NCI-H524 (cell line): ENCODE measurements around the gene PPP1R9A.

ENCODE experiments used
- DNase-seq, 2 experiments: peaks; one replicate each; lab custom pipeline; 2025; lab: John Stamatoyannopoulos, UW

Gene PPP1R9A

DNA sequence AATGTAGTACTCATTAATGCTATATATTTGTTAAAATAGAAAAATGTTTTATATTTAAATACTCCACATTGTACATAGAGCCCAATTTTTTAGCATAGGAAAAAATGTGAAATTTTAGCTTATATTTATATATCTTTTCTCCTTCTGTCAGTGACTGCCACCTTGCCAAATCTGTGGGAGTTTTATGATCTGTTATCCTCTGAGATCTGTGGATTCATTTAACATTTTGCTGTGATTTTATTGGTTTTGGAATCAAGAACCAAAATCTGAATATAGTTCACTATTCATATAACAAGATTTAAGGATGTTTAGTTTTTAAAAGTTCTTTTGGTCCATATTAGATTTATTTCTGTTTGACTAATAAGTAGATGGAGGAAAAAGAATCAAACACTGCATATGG, 127.9 kb downstream of the PPP1R9A start:
- DNase-seq: no peak

DNA sequence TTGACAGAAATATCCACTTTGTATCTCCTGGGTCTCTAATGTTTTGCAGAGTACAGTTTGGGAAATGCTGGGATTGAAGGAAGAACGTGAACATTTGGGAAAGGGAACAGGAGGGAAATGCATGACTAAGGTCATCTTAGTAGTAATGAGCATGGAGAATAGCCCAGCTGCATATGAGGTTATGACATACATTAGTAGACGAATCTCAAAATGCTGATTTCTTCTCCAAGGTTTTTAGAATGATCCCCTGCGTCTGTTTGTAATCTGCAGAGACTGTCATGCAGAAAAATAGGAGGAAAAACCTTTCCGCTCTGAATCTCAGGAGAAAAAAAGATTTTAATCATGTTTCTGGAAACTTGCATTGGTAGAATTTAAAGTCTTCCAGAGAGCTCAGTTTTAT, 133.6 kb downstream of the PPP1R9A start:
- no peak for DNase-seq

- peak; percentile 32 to 66 for DNase-seq
Measured at GRCh38 chr7:95045236-95045923, 138.0 kb downstream of the PPP1R9A start.

DNA sequence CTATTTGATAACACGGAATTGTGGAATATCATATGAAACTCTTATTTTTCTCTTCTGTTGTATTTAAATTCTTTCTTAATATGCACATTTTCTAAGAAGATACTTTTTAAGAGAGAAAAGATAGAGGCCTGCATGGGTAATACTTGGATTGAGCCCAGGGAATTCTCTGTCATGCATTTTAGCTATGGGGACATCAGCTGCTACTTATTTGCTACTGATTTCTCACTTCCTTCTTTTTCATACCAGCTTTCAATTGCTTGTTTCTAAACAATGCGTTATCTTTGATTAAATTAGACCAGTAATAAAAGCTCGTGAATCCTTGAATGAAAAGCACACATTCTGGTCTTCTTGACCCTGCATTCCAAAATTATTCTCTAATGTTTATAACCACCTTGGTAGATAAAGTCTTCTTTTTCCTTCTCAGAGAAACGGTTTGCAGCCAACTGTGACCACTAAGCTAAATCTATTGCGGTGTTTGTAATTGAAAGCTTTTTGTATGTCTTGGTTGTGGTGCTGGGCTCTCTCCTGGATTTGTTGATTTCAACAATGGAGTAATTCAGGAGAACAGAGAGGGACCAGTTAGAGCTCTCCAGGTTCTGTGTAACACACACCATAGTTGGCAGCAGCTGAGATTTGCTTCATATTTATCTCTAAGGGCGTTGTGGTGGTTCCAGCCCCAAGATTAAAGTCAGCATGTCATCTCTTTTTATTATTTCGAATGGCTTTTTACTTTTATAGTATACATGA, 139.3 kb downstream of the PPP1R9A start:
- no peak for DNase-seq

DNA sequence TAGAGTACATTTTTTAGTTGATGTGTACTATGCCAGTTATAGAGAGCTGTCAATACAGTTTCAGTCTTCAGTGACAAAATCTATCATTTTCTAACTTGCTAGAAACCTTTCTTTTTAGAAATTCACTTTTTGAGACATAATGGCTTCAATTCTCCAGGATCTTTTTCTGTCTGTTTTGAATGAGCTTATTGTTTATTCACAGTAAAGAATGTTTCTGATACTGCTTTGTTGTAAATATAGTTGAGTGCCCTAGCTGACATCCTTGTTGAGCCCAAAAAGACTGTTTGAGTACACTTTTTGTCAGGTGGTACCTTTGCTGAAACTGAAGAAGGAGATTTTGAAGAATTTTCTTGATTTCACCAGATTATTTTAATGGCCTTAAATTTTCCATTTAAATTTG, 139.9 kb downstream of the PPP1R9A start:
- no peak for DNase-seq

- no peak for DNase-seq
Measured at GRCh38 chr7:95052566-95053094, 145.2 kb downstream of the PPP1R9A start.

DNA sequence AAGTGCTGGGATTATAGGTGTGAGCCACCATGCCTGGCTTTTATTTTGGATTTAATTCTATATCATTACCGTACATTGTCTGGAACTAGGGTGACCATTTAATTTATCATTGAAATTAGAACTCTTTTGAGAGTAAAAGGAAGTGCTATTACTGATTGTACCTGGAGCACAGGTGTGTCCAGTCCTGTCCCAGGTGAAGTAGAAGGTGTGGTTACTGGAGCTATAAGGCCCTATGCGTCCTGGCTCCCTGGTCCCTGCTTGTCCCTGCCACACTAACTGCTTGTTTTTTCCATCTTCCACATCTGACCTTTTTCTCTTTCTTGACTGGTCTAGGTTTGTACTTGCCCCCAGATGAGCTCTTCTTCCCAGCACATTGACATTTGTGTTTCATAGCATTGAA, 147.0 kb downstream of the PPP1R9A start:
- no peak for DNase-seq

DNA sequence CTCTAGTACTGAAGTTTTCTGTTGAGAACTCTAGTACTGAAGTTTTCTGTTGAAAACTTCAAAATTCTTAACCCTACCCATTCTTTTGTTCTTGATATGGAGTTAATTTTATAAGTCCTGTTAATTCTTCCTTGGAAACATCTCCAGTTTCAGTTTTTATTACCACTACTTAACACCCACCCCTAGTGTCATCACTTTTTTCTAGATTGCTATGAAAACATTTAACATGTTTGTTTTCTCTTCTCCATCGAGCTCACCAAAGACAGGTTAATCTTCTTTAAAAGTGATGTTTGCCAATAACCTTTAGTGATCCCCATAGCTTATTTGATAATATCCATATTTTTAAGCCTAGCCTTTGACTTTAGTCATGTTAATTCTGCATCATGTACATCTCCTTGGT, 147.9 kb downstream of the PPP1R9A start:
- DNase-seq: no peak

- DNase-seq: no peak
Measured at GRCh38 chr7:95056107-95056739, 148.8 kb downstream of the PPP1R9A start.

- DNase-seq: no peak
Measured at GRCh38 chr7:95056901-95057300, 149.5 kb downstream of the PPP1R9A start.

DNA sequence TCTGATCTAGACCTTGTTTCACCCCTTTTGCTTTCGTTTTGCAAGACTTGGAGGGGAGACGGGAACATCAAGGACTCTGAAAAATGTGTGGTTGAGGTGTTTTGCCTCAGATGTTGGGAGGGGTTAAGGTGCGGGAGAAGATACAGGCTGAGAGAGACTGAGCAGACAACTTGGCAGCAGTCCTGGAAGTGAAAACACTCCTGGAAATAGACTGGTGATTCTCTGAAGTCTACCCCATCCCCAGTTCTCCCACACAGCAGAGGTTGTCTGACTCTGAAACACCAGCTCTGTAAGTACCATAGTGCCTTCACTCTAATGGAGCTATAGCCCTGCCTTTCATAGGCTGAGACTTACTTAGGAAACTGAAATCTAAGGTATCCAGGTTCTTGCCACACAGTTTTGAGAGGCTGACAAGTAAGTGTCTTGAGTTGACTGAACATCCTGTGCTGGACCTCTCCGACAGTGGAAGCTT, 152.5 kb downstream of the PPP1R9A start:
- DNase-seq: no peak

DNA sequence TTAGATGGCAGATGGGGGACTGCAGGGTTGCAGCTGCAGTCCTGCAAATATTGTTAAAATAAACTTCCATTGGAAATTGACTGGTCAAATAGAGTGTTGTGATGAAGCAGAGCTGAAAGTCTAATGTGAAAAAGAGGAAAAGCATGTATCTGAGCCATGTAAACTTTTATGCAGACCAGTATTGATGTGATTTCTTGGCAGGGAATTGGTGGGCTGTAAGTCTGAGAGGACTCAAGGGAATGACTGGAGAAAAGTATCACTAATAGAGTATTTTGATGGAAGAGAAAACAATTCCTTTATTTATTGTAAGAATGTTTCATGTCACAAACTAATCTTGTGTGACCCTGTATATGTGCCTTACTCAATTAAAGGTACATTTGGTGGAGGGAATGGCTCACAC, 155.5 kb downstream of the PPP1R9A start:
- no peak for DNase-seq

DNA sequence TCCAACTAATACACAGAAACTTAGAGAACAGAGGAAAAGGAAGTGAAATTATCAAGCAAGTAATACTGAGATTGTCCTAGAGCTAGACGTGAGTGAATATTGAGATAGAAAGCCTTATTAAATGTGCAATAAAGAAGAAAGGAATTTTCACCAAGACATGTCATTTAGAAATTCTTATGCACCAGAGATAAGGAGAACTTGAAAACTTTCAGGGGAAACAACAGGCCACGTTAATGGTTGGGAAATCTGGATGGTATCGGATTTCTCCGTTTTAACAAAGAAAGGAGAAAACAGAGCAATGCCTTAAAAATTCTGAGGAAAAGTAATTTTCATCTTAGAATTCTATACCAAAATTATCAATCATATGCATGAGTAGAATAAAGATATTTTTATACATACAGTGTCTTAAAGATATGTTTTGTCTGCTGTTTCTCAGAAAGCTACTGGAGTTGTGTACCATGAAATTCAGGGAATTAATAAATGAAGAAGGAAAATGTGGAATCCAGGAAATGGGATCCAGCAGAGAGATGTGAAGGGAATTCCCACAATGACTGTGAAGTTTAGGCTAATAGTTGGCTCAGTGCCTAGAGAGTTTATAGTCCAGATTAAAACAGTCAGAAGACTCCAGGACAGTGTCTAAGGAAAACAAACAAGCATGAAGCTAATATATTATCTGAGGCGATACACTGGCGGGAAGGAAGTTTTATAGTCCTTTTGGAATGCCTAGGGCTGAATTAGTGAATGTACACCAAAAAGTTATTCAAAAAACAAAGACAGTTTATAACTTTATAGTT, 159.5 kb downstream of the PPP1R9A start:
- DNase-seq: no peak

GRCh38 chr7:95088536-95089215, 181.3 kb downstream of the PPP1R9A start:
- no peak for DNase-seq

DNA sequence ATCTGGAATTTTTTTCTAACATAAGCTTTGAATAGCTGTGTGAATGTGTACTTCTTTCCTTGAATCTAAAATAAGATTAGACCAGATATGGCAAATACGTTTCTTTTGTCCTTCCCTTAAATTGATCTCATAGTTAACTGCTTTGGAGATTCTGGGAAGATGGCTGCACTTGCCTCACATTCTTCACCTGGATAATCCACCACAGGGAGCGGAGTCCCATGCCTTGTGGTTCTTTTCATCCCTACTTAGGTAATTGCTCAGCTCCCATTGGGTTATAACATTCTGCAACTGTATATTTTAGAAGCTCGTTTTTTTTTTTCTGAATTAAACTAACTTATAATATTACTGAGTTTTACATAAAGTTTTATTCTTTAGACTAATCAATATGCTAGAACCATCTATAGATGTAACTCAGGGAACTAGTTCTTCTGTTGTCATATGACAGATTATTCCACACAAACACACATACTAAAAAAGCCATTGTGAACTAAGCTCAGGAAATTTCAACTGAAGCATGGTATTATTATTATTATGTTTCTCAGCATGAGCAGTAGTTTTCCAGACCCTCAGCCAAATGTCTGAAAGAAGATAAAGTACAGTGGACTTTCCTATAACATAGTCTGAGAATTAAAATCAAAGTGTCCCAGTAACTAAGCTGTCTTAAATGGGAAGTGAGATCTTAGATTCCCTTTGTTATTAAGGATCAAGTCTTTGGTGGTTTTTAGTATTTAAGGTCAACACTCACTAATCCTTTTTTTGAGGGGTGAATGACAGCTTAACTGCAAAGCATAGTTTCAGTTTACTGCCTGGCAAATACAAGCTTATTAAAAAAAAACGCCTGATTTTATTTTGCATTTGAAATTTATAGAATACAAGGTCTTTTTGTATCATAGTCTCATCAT, 182.3 kb downstream of the PPP1R9A start:
- DNase-seq: no peak

DNA sequence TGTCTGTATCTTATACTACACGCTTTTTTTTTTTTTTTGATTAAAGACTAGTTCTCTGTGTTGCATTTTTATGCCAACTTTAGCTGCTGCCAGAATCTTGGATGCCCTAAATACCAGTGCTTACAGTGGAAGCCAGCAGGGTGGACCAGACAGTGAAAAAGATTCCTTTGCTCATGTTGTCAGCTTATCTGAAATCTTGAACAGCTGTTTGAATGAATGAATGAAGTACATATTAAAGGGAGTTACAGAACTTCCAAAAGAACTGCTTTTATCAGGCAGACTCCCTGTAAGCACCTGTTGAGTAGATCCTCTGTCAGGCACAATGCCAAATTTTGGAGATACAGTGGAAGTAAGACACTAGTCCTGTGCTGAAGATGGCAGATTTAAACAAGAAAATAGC, 184.9 kb downstream of the PPP1R9A start:
- no peak for DNase-seq

DNA sequence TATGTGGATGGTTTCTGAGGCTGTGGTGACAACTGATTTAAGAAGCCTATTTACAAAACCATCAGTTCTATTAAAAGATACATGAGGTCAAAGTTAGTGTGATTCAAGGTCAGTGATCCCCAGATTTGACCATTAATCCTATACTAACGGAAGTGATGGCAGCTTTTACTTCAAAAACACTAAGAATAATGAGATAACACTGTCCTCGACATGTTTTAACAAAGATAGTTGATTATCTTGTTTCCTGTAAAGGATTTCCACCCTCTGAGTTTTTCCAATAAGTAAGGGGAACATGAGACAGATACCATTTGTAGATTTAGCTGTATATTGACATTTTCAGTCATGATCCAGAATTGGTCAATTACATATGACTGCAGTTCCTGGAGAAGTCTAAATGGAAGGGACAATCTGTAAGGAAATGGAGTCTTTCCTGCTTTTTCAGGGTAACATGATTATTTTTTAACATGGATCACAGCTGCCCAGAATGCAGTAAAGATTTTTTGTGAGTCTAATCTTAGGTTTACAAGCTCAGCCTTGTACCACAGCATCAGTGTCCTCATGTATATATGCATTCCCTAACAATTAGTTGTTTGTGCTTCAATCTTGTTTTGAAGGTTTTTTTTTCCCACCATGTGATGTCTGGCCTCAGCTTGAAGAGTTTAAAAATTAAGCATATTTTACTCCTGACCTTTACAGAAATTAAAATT, 188.0 kb downstream of the PPP1R9A start:
- no peak for DNase-seq

DNA sequence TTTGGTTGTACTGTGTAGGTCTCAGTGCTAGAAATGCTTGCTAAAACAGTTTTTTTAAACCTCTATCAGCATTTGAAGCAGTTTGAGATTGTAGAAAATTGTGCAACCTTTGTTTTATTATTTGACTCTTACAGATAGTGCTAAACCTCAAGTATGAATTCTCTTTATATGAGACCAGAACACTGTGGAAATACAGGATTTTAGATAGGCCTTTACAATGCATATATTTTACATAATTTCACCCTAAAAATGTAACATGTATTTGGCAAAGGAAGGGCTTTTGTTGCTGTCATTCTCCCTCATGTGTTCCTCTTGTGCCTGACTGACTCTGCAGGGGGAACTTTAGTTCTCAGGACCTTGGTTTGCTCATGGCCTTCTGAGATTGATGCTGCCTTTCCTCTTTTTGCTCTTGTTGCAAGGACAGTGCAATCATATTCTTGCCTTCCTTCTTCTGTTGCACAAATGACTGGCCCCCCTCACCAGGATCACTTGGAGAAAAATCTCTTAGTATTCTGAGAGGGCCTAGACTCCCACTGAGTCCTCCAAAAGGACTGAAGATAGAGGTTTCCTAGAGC, 188.7 kb downstream of the PPP1R9A start:
- DNase-seq: no peak

GRCh38 chr7:95097291-95097690, 189.9 kb downstream of the PPP1R9A start:
- no peak for DNase-seq
